Esophagus muscularis mucosa (tissue), 4 donors: ENCODE measurements around the gene CEP95. TPM values are rescaled to one million over a fixed set of nuclear protein-coding genes. Genes with fewer than 3 reads are reported as not detected.

Experiments
- DNase-seq: peaks from one replicate; pipeline ENCODE4 v3.0.0-alpha.2; 2017; ENCODE audit errors: extremely low spot score
- H3K27ac ChIP-seq, 4 donors: fragments of 200-600 bp; sonication (generic); replicated peaks in 1 of 4; 1 replicate in 3 of 4; 2 replicates in 1 of 4; pipeline ENCODE4 v1.5.1; 2016 to 2019; ENCODE audit warnings: mild to moderate bottlenecking in 1 of 4
- H3K27me3 ChIP-seq, 4 donors: fragments of 200-600 bp; sonication (generic); one replicate each; pipeline versions ENCODE4 v1.5.1 to v1.6.0; 2016 to 2019
- H3K36me3 ChIP-seq, 4 donors: fragments of 200-600 bp; sonication (generic); one replicate each; pipeline ENCODE4 v1.5.1; 2016 to 2019
- H3K4me1 ChIP-seq, 4 donors: fragments of 200-600 bp; sonication (generic); one replicate each; pipeline ENCODE4 v1.5.1; 2016 to 2019
- H3K4me3 ChIP-seq, 4 donors: fragments of 200-600 bp; sonication (generic); 1 replicate in 2 of 4; 2 replicates in 2 of 4; pipeline ENCODE4 v1.5.1; 2016 to 2019; ENCODE audit warnings: mild to moderate bottlenecking in 4 of 4, moderate library complexity in 1 of 4
- H3K9me3 ChIP-seq, 4 donors: fragments of 200-600 bp; sonication (generic); 1 replicate in 3 of 4; 2 replicates in 1 of 4; pipeline ENCODE4 v1.5.1; 2016 to 2019
- EP300 ChIP-seq: sonication (generic); formaldehyde crosslinking; IDR thresholded peaks from one replicate; pipeline ENCODE4 v1.6.1; 2017; ENCODE audit warnings: antibody characterized with exemption
- POLR2A ChIP-seq: fragments of 450-650 bp; IDR thresholded peaks from one replicate; pipeline ENCODE4 v1.6.1; 2017; ENCODE audit warnings: antibody characterized with exemption, moderate library complexity, mild to moderate bottlenecking, low read depth
- POLR2AphosphoS5 ChIP-seq, 2 donors: sonication (generic); formaldehyde crosslinking; IDR thresholded peaks; one replicate each; pipeline ENCODE4 v1.6.1; 2017; ENCODE audit warnings: antibody characterized with exemption in 2 of 2
- WGBS: methylation state at CpG from one replicate; pipeline ENCODE4 v1.1.5; 2018; 5-methylcytosine and 5-hydroxymethylcytosine counted together
- intact Hi-C: fragments of 100-400 bp; cut with DNase I; formaldehyde crosslinking; loops from one replicate; pipeline ENCODE4 v1.15.1; 2023
- total RNA-seq, 4 donors: library from RNA; depleted of rRNA; stranded (reverse); fragments of >200 nt; gene quantifications; one replicate each; pipeline versions ENCODE4 v1.1.0 to v1.2.1, GENCODE V29; 2016
- TF ChIP-seq, protein P1 (sequence below), 3 experiments: fragments of 200-600 bp in 2 of 3; fragments of 450-650 bp in 1 of 3; sonication (generic) in 2 of 3; IDR thresholded peaks; one replicate each; pipeline ENCODE4 v1.5.1; 2017 to 2019; ENCODE audit warnings: antibody characterized with exemption in 3 of 3, mild to moderate bottlenecking in 2 of 3, moderate library complexity in 1 of 3

Gene CEP95
- total RNA-seq, 4 donors from 2014 or later = 24.6 to 39.5 (median 34.8) TPM

DNA sequence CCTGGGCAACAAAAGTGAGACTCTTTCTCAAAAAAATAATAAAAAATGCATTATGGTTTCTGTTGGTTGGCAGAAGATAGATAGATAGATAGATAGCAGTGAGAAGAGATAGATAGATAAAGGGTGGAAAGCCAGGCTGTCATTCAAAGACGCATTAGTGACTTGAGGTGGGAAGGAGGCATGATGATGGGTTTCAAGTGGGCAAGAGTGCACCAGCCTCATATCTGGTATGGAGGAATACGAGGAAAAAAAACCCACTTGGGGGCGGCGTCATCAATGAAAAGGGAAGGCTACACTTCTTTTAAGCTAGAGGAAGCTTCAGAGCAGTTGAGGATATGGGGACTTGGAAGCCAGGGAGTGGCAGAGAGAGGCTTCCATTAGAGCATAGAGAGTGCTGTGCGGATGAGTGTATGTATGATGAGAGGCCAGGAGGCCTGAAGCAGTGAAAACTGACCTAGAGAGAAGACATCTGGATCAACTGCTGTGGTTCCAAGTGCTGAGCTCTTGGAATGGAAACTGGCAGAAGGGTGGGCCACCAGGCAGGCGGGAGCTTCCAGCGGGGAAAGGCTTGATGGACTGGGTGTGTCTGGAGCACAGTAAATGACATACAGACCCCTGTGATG, 31.8 kb downstream of the CEP95 start:
- Histone ChIP-seq H3K27me3 (no peaks in the 10 kb centered on the region), H3K36me3 (peaks cover 26 to 93% (median 81%) of the 10 kb centered on the region in 4 donors), H3K27ac (no peak overlapping the region), H3K9me3 (no peaks in the 10 kb centered on the region), H3K4me1 (no peaks in the 10 kb centered on the region), H3K4me3 (no peak overlapping the region)
- WGBS = 82% methylated on average over 7 of the region's 7 CpGs
- TF ChIP-seq POLR2A (no peak), EP300 (no peak), POLR2AphosphoS5 (IDR thresholded peaks at IDR 0.05) (no peak)
- TF ChIP-seq, protein P1, sequence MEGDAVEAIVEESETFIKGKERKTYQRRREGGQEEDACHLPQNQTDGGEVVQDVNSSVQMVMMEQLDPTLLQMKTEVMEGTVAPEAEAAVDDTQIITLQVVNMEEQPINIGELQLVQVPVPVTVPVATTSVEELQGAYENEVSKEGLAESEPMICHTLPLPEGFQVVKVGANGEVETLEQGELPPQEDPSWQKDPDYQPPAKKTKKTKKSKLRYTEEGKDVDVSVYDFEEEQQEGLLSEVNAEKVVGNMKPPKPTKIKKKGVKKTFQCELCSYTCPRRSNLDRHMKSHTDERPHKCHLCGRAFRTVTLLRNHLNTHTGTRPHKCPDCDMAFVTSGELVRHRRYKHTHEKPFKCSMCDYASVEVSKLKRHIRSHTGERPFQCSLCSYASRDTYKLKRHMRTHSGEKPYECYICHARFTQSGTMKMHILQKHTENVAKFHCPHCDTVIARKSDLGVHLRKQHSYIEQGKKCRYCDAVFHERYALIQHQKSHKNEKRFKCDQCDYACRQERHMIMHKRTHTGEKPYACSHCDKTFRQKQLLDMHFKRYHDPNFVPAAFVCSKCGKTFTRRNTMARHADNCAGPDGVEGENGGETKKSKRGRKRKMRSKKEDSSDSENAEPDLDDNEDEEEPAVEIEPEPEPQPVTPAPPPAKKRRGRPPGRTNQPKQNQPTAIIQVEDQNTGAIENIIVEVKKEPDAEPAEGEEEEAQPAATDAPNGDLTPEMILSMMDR (IDR thresholded peaks at IDR 0.05) = no peak
- no peak for DNase-seq
- intact Hi-C loops = no loop called here

DNA sequence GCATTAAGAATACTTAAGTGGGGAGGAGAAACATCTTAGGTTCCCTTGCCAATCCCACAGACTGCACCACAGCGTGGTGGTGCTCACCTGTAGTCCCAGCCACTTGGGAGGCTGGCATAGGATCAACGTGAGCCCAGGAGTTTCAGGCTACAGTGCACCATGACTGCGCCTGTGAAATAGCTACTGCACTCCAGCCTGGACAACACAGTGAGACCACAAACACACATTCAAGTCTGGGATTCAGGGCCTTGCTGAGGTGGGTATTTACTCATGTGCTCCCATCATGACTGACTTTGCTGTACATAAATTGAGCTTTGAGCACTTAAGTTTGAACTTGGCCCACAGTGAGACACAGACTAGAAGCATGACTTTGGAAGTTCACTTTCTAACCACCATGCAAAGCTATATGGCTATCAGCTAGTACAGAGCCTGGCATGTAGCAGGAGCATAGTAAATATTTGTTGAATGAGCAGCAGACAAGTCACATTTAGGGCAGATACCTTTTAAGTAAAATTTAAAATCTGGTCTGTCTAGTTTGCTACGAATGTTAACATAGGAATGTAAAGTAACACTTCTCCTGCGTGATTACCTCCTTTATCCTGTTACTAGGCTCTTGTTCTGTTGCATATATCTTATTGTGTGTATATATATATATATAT, 33.5 kb downstream of the CEP95 start:
- intact Hi-C loops = no loop called here
- H3K4me1 ChIP-seq = no peaks in the 10 kb centered on the region

DNA sequence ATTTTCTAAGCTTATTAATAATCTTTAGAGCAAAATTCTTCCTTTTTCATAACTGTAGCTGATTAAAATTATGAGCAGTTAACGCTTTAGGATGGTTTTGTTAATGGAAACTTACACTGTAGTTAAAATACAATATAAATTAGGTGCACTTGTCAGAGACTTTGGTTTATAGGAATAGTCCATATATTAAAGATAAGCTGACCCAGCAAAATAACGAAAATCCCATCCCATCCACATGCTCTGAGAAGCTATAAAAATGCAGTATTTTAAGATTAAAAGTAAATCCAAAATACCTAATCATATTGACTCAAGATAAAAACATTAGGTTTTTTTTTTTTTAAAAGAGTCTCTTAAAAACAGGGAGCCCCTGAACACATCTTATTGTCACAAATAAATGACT, 38.0 kb downstream of the CEP95 start:
- Histone ChIP-seq H3K27ac (no peak overlapping the region), H3K27me3 (no peaks in the 10 kb centered on the region), H3K4me1 (no peaks in the 10 kb centered on the region), H3K4me3 (no peak overlapping the region), H3K36me3 (peaks cover 29 to 95% (median 78%) of the 10 kb centered on the region in 4 donors), H3K9me3 (no peaks in the 10 kb centered on the region)
- no peak for TF ChIP-seq POLR2AphosphoS5 (IDR thresholded peaks at IDR 0.05)
- TF ChIP-seq, protein P1 (IDR thresholded peaks at IDR 0.05) = no peak
- no peak for TF ChIP-seq EP300
- no peak for TF ChIP-seq POLR2A
- WGBS = 90% methylated on average over 2 of the region's 2 CpGs
- intact Hi-C loops = no loop called here
- DNase-seq = no peak

More for the DNA sequence above, 33.5 kb downstream of the CEP95 start:
- TF ChIP-seq POLR2A = no peak
- no peak for TF ChIP-seq EP300
- TF ChIP-seq, protein P1 (IDR thresholded peaks at IDR 0.05) = no peak
- TF ChIP-seq POLR2AphosphoS5 (IDR thresholded peaks at IDR 0.05) = peak in 1 of 2 donors; percentile 19
- no peaks in the 10 kb centered on the region for H3K27me3 ChIP-seq
- H3K27ac ChIP-seq = no peak overlapping the region
- no peak overlapping the region for H3K4me3 ChIP-seq
- 85% methylated on average over 5 of the region's 5 CpGs for WGBS
- no peaks in the 10 kb centered on the region for H3K9me3 ChIP-seq
- no peak for DNase-seq
- H3K36me3 ChIP-seq = peaks cover 15 to 93% (median 78%) of the 10 kb centered on the region in 4 donors

DNA sequence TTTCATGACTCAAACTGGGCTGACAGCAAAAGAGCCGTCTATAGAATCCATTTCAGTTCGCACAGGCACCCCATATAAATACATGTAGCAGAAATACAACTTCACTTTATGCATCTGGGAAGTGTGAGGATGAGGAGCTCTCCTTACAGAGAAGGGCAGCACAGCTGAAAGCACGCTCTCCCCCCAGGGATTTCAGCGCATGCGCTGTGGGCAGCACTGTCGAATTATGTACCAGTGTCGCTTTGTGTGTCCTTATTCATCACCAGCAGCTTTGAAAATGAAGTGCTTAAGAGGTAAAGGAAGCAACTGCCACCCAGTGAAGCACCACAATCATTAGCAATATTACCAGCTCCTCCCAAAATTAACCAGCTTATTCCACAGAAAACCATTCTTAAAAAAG, 39.9 kb downstream of the CEP95 start:
- Histone ChIP-seq H3K27me3 (no peaks in the 10 kb centered on the region), H3K4me1 (no peaks in the 10 kb centered on the region), H3K27ac (no peak overlapping the region), H3K36me3 (peaks cover 29 to 97% (median 81%) of the 10 kb centered on the region in 4 donors), H3K4me3 (no peak overlapping the region), H3K9me3 (no peaks in the 10 kb centered on the region)
- 85% methylated on average over 7 of the region's 7 CpGs for WGBS
- DNase-seq = no peak
- TF ChIP-seq, protein P1 (IDR thresholded peaks at IDR 0.05) = no peak
- TF ChIP-seq EP300 (no peak), POLR2A (no peak)
- intact Hi-C loops = no loop called here
